ENCODE measurements around the gene CBX3. TPM values are rescaled to one million over a fixed set of nuclear protein-coding genes. Genes with fewer than 3 reads are reported as not detected.
"Not testable (repeated sequence)": the region's sequence is repeated elsewhere in the genome, so short reads cannot be mapped to it uniquely, and the experiment has no call there.

CBX3 gene
- total RNA-seq: 10 to 100 TPM; 74.8 to 86.6 TPM
- 100 to 1,000 TPM in 1 of 2 donors, 10 to 100 TPM in 1; 83.0 to 143 TPM for polyA plus RNA-seq
- long read RNA-seq, donor 1, transcript CBX3-202 (6 exons, 1,857 nt): major isoform, 9 of 14 reads
- long read RNA-seq, donor 1, partial matches to known transcripts: 3 of 14 reads
- long read RNA-seq, donor 1, other reads (novel, unspliced or antisense): 1 of 14 reads
- long read RNA-seq, donor 2, transcript CBX3-201 (6 exons, 2,128 nt): minor isoform, 8 of 63 reads
- long read RNA-seq, donor 2, transcript CBX3-202 (6 exons, 1,857 nt): major isoform, 35 of 63 reads
- long read RNA-seq, donor 2, partial matches to known transcripts: 8 of 63 reads
- long read RNA-seq, donor 2, other reads (novel, unspliced or antisense): 11 of 63 reads

GRCh38 chr7:26201247-26202018, at the start of gene CBX3:
TSS of gene CBX3 (plus strand) at chr7:26201745. CDS start at chr7:26202999, 1,254 bp downstream.
- H3K27me3 ChIP-seq (ENCODE audit: control insufficient read depth in 1 of 2, insufficient read depth in 2 of 2, low read length in 1 of 2): no peaks in the 10 kb centered on the region
- DNase-seq (peak; percentile 95 to 96), ATAC-seq (ENCODE audit: low FRiP score) (peak; percentile 84)
- H3K27ac ChIP-seq (ENCODE audit: low read depth in 1 of 2, low read length in 2 of 2): peak within 1 kb of the TSS; percentile 80 to 100
- intact Hi-C loops (cut with DNase I): loop anchor here (1.0 to 10.0 kb wide), 3 partner anchors 338 to 963 kb away; partner anchors contain the start of genes HOXA3 (in 1 of the 2), HOXA7 (in 1 of the 2) and HOXA9 (in 1 of the 2)
- peak within 1 kb of the TSS; percentile 95 to 98 for H3K4me3 ChIP-seq (ENCODE audit: low read length in 2 of 2)
- H3K9me3 ChIP-seq (ENCODE audit: control insufficient read depth, low read length): no peaks in the 10 kb centered on the region
- no peaks in the 10 kb centered on the region for H3K36me3 ChIP-seq (ENCODE audit: control insufficient read depth in 1 of 2, insufficient read depth in 2 of 2, low read length in 1 of 2)
- peaks cover 0 to 6% of the 10 kb centered on the region in 2 donors for H3K4me1 ChIP-seq (ENCODE audit: control insufficient read depth in 1 of 2, insufficient read depth in 2 of 2, low read length in 2 of 2)
- WGBS, 2 donors: 1 to 14% methylated on average over 43 to 86 of the region's 86 CpGs

- H3K27me3 ChIP-seq (ENCODE audit: control insufficient read depth in 1 of 2, insufficient read depth in 2 of 2, low read length in 1 of 2): no peaks in the 10 kb centered on the region
Measured at GRCh38 chr7:26151953-26152781, 49.4 kb upstream of the CBX3 start, which contains the start of gene NFE2L3. TSS of gene NFE2L3 (plus strand) at chr7:26152198. CDS start at chr7:26152499, 301 bp downstream.

GRCh38 chr7:26152782-26153240, 48.7 kb upstream of the CBX3 start:
- H3K27me3 ChIP-seq (ENCODE audit: control insufficient read depth in 1 of 2, insufficient read depth in 2 of 2, low read length in 1 of 2); H3K9me3 ChIP-seq (ENCODE audit: control insufficient read depth, low read length); H3K36me3 ChIP-seq (ENCODE audit: control insufficient read depth in 1 of 2, insufficient read depth in 2 of 2, low read length in 1 of 2); DNase-seq; H3K27ac ChIP-seq (ENCODE audit: low read depth in 1 of 2, low read length in 2 of 2); intact Hi-C loops (cut with DNase I); H3K4me1 ChIP-seq (ENCODE audit: control insufficient read depth in 1 of 2, insufficient read depth in 2 of 2, low read length in 2 of 2): not testable (repeated sequence)
- H3K4me3 ChIP-seq (ENCODE audit: low read length in 2 of 2): peak overlapping the region in 1 of 2 donors; percentile 18
- WGBS, 2 donors: 5 to 9% methylated on average over 26 to 54 of the region's 54 CpGs
- ATAC-seq (ENCODE audit: low FRiP score): peak; percentile 23

More at GRCh38 chr7:26151953-26152781, 49.4 kb upstream of the CBX3 start, which contains the start of gene NFE2L3:
- 1% methylated on average over 60 to 95 of the region's 95 CpGs for WGBS, 2 donors
- no peak within 1 kb of the TSS for H3K27ac ChIP-seq (ENCODE audit: low read depth in 1 of 2, low read length in 2 of 2)
- H3K4me1 ChIP-seq (ENCODE audit: control insufficient read depth in 1 of 2, insufficient read depth in 2 of 2, low read length in 2 of 2): no peaks in the 10 kb centered on the region
- H3K4me3 ChIP-seq (ENCODE audit: low read length in 2 of 2): peak within 1 kb of the TSS; percentile 18 to 22
- peak; percentile 83 to 85 for DNase-seq
- no peaks in the 10 kb centered on the region for H3K9me3 ChIP-seq (ENCODE audit: control insufficient read depth, low read length)
- intact Hi-C loops (cut with DNase I): no loop called here
- H3K36me3 ChIP-seq (ENCODE audit: control insufficient read depth in 1 of 2, insufficient read depth in 2 of 2, low read length in 1 of 2): no peaks in the 10 kb centered on the region
- ATAC-seq (ENCODE audit: low FRiP score): peak; percentile 80

GRCh38 chr7:26153241-26153822, 48.2 kb upstream of the CBX3 start:
- DNase-seq (no peak), ATAC-seq (ENCODE audit: low FRiP score) (no peak)
- Histone ChIP-seq H3K36me3 (ENCODE audit: control insufficient read depth in 1 of 2, insufficient read depth in 2 of 2, low read length in 1 of 2) (no peaks in the 10 kb centered on the region), H3K4me1 (ENCODE audit: control insufficient read depth in 1 of 2, insufficient read depth in 2 of 2, low read length in 2 of 2) (no peaks in the 10 kb centered on the region), H3K27me3 (ENCODE audit: control insufficient read depth in 1 of 2, insufficient read depth in 2 of 2, low read length in 1 of 2) (no peaks in the 10 kb centered on the region), H3K9me3 (ENCODE audit: control insufficient read depth, low read length) (no peaks in the 10 kb centered on the region), H3K4me3 (ENCODE audit: low read length in 2 of 2) (no peak overlapping the region), H3K27ac (ENCODE audit: low read depth in 1 of 2, low read length in 2 of 2) (no peak overlapping the region)
- intact Hi-C loops (cut with DNase I): no loop called here
- 39 to 40% methylated on average over 18 of the region's 18 CpGs for WGBS, 2 donors

- WGBS, 2 donors: 76 to 81% methylated on average over 15 of the region's 15 CpGs
- no peak for DNase-seq
- no peaks in the 10 kb centered on the region for H3K36me3 ChIP-seq (ENCODE audit: control insufficient read depth in 1 of 2, insufficient read depth in 2 of 2, low read length in 1 of 2)
- no peak overlapping the region for H3K27ac ChIP-seq (ENCODE audit: low read depth in 1 of 2, low read length in 2 of 2)
- no peak overlapping the region for H3K4me3 ChIP-seq (ENCODE audit: low read length in 2 of 2)
- intact Hi-C loops (cut with DNase I): no loop called here
- no peak for ATAC-seq (ENCODE audit: low FRiP score)
- no peaks in the 10 kb centered on the region for H3K9me3 ChIP-seq (ENCODE audit: control insufficient read depth, low read length)
- H3K27me3 ChIP-seq (ENCODE audit: control insufficient read depth in 1 of 2, insufficient read depth in 2 of 2, low read length in 1 of 2): no peaks in the 10 kb centered on the region
- H3K4me1 ChIP-seq (ENCODE audit: control insufficient read depth in 1 of 2, insufficient read depth in 2 of 2, low read length in 2 of 2): no peaks in the 10 kb centered on the region
Measured at GRCh38 chr7:26153823-26154783, 47.4 kb upstream of the CBX3 start.

- no peak overlapping the region for H3K4me3 ChIP-seq (ENCODE audit: low read length in 2 of 2)
- ATAC-seq (ENCODE audit: low FRiP score) (no peak), DNase-seq (no peak)
- H3K4me1 ChIP-seq (ENCODE audit: control insufficient read depth in 1 of 2, insufficient read depth in 2 of 2, low read length in 2 of 2): no peaks in the 10 kb centered on the region
- peaks cover 2% of the 10 kb centered on the region for H3K9me3 ChIP-seq (ENCODE audit: control insufficient read depth, low read length)
- intact Hi-C loops (cut with DNase I): no loop called here
- no peaks in the 10 kb centered on the region for H3K27me3 ChIP-seq (ENCODE audit: control insufficient read depth in 1 of 2, insufficient read depth in 2 of 2, low read length in 1 of 2)
- no peaks in the 10 kb centered on the region for H3K36me3 ChIP-seq (ENCODE audit: control insufficient read depth in 1 of 2, insufficient read depth in 2 of 2, low read length in 1 of 2)
- 65 to 70% methylated on average over 8 of the region's 8 CpGs for WGBS, 2 donors
- H3K27ac ChIP-seq (ENCODE audit: low read depth in 1 of 2, low read length in 2 of 2): no peak overlapping the region
Measured at GRCh38 chr7:26155531-26156375, 45.8 kb upstream of the CBX3 start.

Data from aorta (tissue), 5 donors.